ENCODE results near the gene ULK3. TPM values are rescaled to one million over a fixed set of nuclear protein-coding genes. Genes with fewer than 3 reads are reported as not detected.

Gene ULK3
- total RNA-seq, 2 experiments from 2014 or later = 56.9 to 58.0 TPM

GRCh38 chr15:74867466-74868038, 24.6 kb upstream of the ULK3 start:
- Mint-ChIP-seq H3K9me3 (ENCODE audit: insufficient read depth) (no peaks in the 10 kb centered on the region), H3K4me3 (peak overlapping the region; percentile 20), H3K27ac (peak overlapping the region; percentile 73), H3K4me1 (ENCODE audit: low read depth) (peaks cover 80% of the 10 kb centered on the region), H3K36me3 (ENCODE audit: low read depth) (peaks cover 60% of the 10 kb centered on the region), H3K27me3 (ENCODE audit: low read depth) (no peaks in the 10 kb centered on the region)
- CTCF ChIA-PET = interaction anchor here (1.7 to 5.7 kb wide), 5 partner anchors 9 to 252 kb away, joined by 3 to 82 read pairs (median 5); partner anchors contain the start of gene CLK3
- POLR2A ChIA-PET = interaction anchor here (1.0 to 3.8 kb wide), 4 partner anchors 10 to 34 kb away, joined by 4 to 33 read pairs (median 4); no protein-coding TSS in a partner anchor
- ATAC-seq (no peak), DNase-seq (no peak)

- ATAC-seq = no peak
- POLR2A ChIA-PET = no interaction called here
- Mint-ChIP-seq H3K36me3 (ENCODE audit: low read depth) (peaks cover 60% of the 10 kb centered on the region), H3K4me3 (no peak overlapping the region), H3K4me1 (ENCODE audit: low read depth) (peaks cover 77% of the 10 kb centered on the region), H3K9me3 (ENCODE audit: insufficient read depth) (no peaks in the 10 kb centered on the region), H3K27ac (no peak overlapping the region), H3K27me3 (ENCODE audit: low read depth) (no peaks in the 10 kb centered on the region)
- no peak for DNase-seq
- CTCF ChIA-PET = interaction anchor here (5.7 kb wide), 1 partner anchor 36 kb away, joined by 82 read pairs; no protein-coding TSS in a partner anchor
Observed at GRCh38 chr15:74866090-74866489, 23.1 kb upstream of the ULK3 start.

- ATAC-seq = no peak
- Mint-ChIP-seq H3K27me3 (ENCODE audit: low read depth) (no peaks in the 10 kb centered on the region), H3K9me3 (ENCODE audit: insufficient read depth) (no peaks in the 10 kb centered on the region), H3K4me3 (no peak overlapping the region), H3K27ac (peak overlapping the region; percentile 67), H3K36me3 (ENCODE audit: low read depth) (peaks cover 55% of the 10 kb centered on the region), H3K4me1 (ENCODE audit: low read depth) (peaks cover 70% of the 10 kb centered on the region)
- POLR2A ChIA-PET = no interaction called here
- CTCF ChIA-PET = no interaction called here
- DNase-seq = no peak
Observed at GRCh38 chr15:74865316-74865715, 22.4 kb upstream of the ULK3 start.

- POLR2A ChIA-PET = interaction anchor here (1.0 to 1.5 kb wide), 2 partner anchors 10 to 19 kb away, joined by 3 to 4 read pairs; no protein-coding TSS in a partner anchor
- CTCF ChIA-PET = interaction anchor here (0.7 to 2.2 kb wide), 3 partner anchors 10 to 77 kb away, joined by 3 to 10 read pairs (median 3); no protein-coding TSS in a partner anchor
Observed at GRCh38 chr15:74864296-74864695, 21.3 kb upstream of the ULK3 start.

GRCh38 chr15:74863239-74864056, 20.5 kb upstream of the ULK3 start:
- Mint-ChIP-seq H3K4me3 (no peak overlapping the region), H3K27me3 (ENCODE audit: low read depth) (no peaks in the 10 kb centered on the region), H3K27ac (peak overlapping the region; percentile 76), H3K36me3 (ENCODE audit: low read depth) (peaks cover 50% of the 10 kb centered on the region), H3K4me1 (ENCODE audit: low read depth) (peaks cover 66% of the 10 kb centered on the region), H3K9me3 (ENCODE audit: insufficient read depth) (no peaks in the 10 kb centered on the region)
- ChIA-PET POLR2A (interaction anchor here (0.6 to 1.5 kb wide), 3 partner anchors 9 to 174 kb away, joined by 3 to 4 read pairs (median 3); no protein-coding TSS in a partner anchor), CTCF (interaction anchor here (0.7 to 2.2 kb wide), 4 partner anchors 11 to 76 kb away, joined by 3 to 10 read pairs (median 3); partner anchors contain the start of gene FAM219B)
- ATAC-seq (peak; percentile 67), DNase-seq (peak; percentile 40)

More at GRCh38 chr15:74864296-74864695, 21.3 kb upstream of the ULK3 start:
- peak overlapping the region; percentile 59 for H3K27ac Mint-ChIP-seq
- no peaks in the 10 kb centered on the region for H3K27me3 Mint-ChIP-seq (ENCODE audit: low read depth)
- ATAC-seq (no peak), DNase-seq (no peak)
- H3K4me1 Mint-ChIP-seq (ENCODE audit: low read depth) = peaks cover 65% of the 10 kb centered on the region
- H3K36me3 Mint-ChIP-seq (ENCODE audit: low read depth) = peaks cover 51% of the 10 kb centered on the region
- no peaks in the 10 kb centered on the region for H3K9me3 Mint-ChIP-seq (ENCODE audit: insufficient read depth)
- H3K4me3 Mint-ChIP-seq = no peak overlapping the region

- Mint-ChIP-seq H3K4me1 (ENCODE audit: low read depth) (peaks cover 46% of the 10 kb centered on the region), H3K9me3 (ENCODE audit: insufficient read depth) (no peaks in the 10 kb centered on the region), H3K4me3 (peak overlapping the region; percentile 8), H3K27me3 (ENCODE audit: low read depth) (no peaks in the 10 kb centered on the region), H3K27ac (peak overlapping the region; percentile 87), H3K36me3 (ENCODE audit: low read depth) (peaks cover 25% of the 10 kb centered on the region)
- DNase-seq (no peak), ATAC-seq (peak; percentile 9)
- ChIA-PET CTCF (interaction anchor here (0.7 to 6.4 kb wide), 12 partner anchors 9 to 90 kb away, joined by 3 to 55 read pairs (median 5); partner anchors contain the start of gene ULK3), POLR2A (interaction anchor here (1.2 to 4.5 kb wide), 6 partner anchors 9 to 71 kb away, joined by 3 to 33 read pairs (median 6); no protein-coding TSS in a partner anchor)
Observed at GRCh38 chr15:74858369-74858740, 15.4 kb upstream of the ULK3 start.

- Mint-ChIP-seq H3K27me3 (ENCODE audit: low read depth) (no peaks in the 10 kb centered on the region), H3K36me3 (ENCODE audit: low read depth) (peaks cover 28% of the 10 kb centered on the region), H3K4me3 (peak overlapping the region; percentile 8), H3K4me1 (ENCODE audit: low read depth) (peaks cover 42% of the 10 kb centered on the region), H3K27ac (peak overlapping the region; percentile 87), H3K9me3 (ENCODE audit: insufficient read depth) (no peaks in the 10 kb centered on the region)
- ATAC-seq (peak; percentile 60), DNase-seq (peak; percentile 41)
- POLR2A ChIA-PET = interaction anchor here (0.9 to 4.5 kb wide), 7 partner anchors 9 to 70 kb away, joined by 3 to 33 read pairs (median 5); partner anchors contain the start of gene FAM219B
- CTCF ChIA-PET = interaction anchor here (0.7 to 6.4 kb wide), 10 partner anchors 9 to 89 kb away, joined by 3 to 55 read pairs (median 6); partner anchors contain the start of gene ULK3
Observed at GRCh38 chr15:74857671-74858368, 14.9 kb upstream of the ULK3 start.

- ChIA-PET CTCF (interaction anchor here (1.1 to 6.4 kb wide), 10 partner anchors 8 to 86 kb away, joined by 3 to 55 read pairs (median 6); partner anchors contain the start of genes MPI and ULK3), POLR2A (interaction anchor here (0.6 to 4.5 kb wide), 5 partner anchors 10 to 116 kb away, joined by 3 to 33 read pairs (median 5); partner anchors contain the start of gene FAM219B)
- Mint-ChIP-seq H3K4me3 (no peak overlapping the region), H3K36me3 (ENCODE audit: low read depth) (peaks cover 31% of the 10 kb centered on the region), H3K27ac (peak overlapping the region; percentile 87), H3K27me3 (ENCODE audit: low read depth) (no peaks in the 10 kb centered on the region), H3K9me3 (ENCODE audit: insufficient read depth) (no peaks in the 10 kb centered on the region), H3K4me1 (ENCODE audit: low read depth) (peaks cover 41% of the 10 kb centered on the region)
- ATAC-seq (peak; percentile 38), DNase-seq (no peak)
Observed at GRCh38 chr15:74857082-74857655, 14.2 kb upstream of the ULK3 start.

GRCh38 chr15:74856537-74856936, 13.6 kb upstream of the ULK3 start:
- no peak for ATAC-seq
- H3K27me3 Mint-ChIP-seq (ENCODE audit: low read depth) = no peaks in the 10 kb centered on the region
- no peak for DNase-seq
- H3K36me3 Mint-ChIP-seq (ENCODE audit: low read depth) = peaks cover 36% of the 10 kb centered on the region
- H3K4me1 Mint-ChIP-seq (ENCODE audit: low read depth) = peaks cover 41% of the 10 kb centered on the region
- POLR2A ChIA-PET = interaction anchor here (0.6 to 4.5 kb wide), 2 partner anchors 13 to 116 kb away, joined by 3 to 33 read pairs; no protein-coding TSS in a partner anchor
- H3K9me3 Mint-ChIP-seq (ENCODE audit: insufficient read depth) = no peaks in the 10 kb centered on the region
- peak overlapping the region; percentile 87 for H3K27ac Mint-ChIP-seq
- CTCF ChIA-PET = interaction anchor here (0.7 to 6.4 kb wide), 5 partner anchors 34 to 88 kb away, joined by 3 to 55 read pairs (median 3); partner anchors contain the start of gene MPI
- no peak overlapping the region for H3K4me3 Mint-ChIP-seq

- DNase-seq = no peak
- Mint-ChIP-seq H3K9me3 (ENCODE audit: insufficient read depth) (no peaks in the 10 kb centered on the region), H3K27me3 (ENCODE audit: low read depth) (no peaks in the 10 kb centered on the region), H3K36me3 (ENCODE audit: low read depth) (peaks cover 39% of the 10 kb centered on the region), H3K4me1 (ENCODE audit: low read depth) (peaks cover 38% of the 10 kb centered on the region), H3K4me3 (no peak overlapping the region), H3K27ac (peak overlapping the region; percentile 69)
- CTCF ChIA-PET = interaction anchor here (0.7 to 6.4 kb wide), 5 partner anchors 35 to 95 kb away, joined by 3 to 55 read pairs (median 3); partner anchors contain the start of gene MPI
- ATAC-seq = no peak
- POLR2A ChIA-PET = interaction anchor here (1.0 to 4.5 kb wide), 2 partner anchors 14 to 18 kb away, joined by 4 to 33 read pairs; no protein-coding TSS in a partner anchor
Observed at GRCh38 chr15:74855857-74856256, 12.9 kb upstream of the ULK3 start.

All from activated CD8-positive, alpha-beta T cell treated with anti-CD3 and anti-CD28 coated beads, Interleukin-2, amount 10 ng/mL, durations not matched to agents 7 days and 5 days (primary cell).